ENCODE measurements around the gene HRC.
"Not testable (repeated sequence)": the region's sequence is repeated elsewhere in the genome, so short reads cannot be mapped to it uniquely, and the experiment has no call there.

The HRC gene

DNA sequence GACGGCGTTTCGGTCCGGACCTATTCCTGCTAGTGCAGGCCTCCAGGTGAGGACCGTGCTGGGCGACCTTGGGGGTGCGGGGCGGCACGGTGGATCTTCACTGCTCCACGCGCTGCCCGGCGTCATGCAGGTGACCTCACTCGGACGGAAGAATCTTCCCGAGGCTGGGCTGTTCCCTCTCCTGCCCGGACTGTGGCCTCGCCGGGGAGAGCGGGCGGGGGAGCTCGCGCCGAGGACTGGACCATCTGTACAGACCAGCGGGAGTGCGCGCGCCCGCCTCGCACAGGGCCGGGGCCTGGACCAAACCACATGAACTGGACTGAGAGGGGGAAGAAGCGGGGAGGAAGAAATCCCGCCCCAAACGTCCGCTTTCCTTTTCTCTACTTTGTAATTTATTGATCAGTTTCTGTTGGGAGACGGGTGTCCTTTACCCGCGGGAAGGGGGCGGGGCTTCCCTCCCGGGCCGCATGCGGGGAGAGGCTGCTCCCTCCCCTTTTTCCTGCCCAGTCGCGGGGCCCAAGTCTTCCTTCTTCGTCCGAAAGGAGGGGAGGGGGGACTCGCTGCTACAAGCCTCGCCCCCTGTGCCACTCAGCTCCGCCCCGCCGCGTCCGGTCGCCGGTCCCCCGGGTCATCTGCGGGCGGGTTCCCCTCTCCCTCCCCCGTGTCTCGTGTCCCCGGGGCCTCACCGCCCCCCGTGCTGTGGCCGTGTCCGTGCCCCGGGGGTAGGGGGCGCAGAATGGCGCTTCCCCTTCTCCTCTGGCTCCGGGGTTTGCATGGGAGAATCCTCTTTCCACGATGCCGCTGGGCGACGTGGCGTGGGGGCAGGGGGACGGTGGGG lies 4.9 kb downstream of the HRC start:
- peaks cover 28% of the 10 kb centered on the region for H3K4me1 Mint-ChIP-seq (ENCODE audit: low read depth)
- H3K4me3 Mint-ChIP-seq, result peak overlapping the region; percentile 77
- peaks cover 69% of the 10 kb centered on the region for H3K27me3 Mint-ChIP-seq
- no peak overlapping the region for H3K27ac Mint-ChIP-seq
- H3K9me3 Mint-ChIP-seq, result no peaks in the 10 kb centered on the region
- H3K36me3 Mint-ChIP-seq (ENCODE audit: low read depth), result no peaks in the 10 kb centered on the region

DNA sequence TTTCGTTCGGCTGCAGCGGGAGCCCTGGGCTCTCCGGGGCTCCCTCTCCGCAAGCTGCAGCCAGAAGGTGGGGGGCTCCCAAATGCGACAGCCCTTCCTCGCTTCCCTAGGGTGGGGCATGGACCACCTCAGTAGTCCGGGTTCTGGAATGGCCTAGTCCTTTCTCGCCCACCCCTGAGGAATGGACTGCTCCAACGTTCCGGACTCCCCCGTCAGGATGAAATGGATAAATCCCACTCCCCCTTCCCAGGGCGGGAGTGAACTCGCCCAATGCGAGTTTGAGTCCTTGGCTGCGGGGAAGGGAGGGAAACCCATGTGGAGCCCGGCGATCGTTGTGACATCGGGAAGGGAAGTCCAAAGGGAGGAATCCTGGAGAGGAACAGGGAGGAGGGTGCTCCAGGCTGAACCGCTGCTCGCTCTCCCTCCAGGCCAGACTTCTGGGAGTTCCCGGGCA lies 5.5 kb downstream of the HRC start:
- Mint-ChIP-seq H3K27ac (no peak overlapping the region), H3K4me3 (peak overlapping the region; percentile 77), H3K27me3 (peaks cover 68% of the 10 kb centered on the region), H3K9me3 (no peaks in the 10 kb centered on the region), H3K36me3 (ENCODE audit: low read depth) (no peaks in the 10 kb centered on the region), H3K4me1 (ENCODE audit: low read depth) (peaks cover 30% of the 10 kb centered on the region)

DNA sequence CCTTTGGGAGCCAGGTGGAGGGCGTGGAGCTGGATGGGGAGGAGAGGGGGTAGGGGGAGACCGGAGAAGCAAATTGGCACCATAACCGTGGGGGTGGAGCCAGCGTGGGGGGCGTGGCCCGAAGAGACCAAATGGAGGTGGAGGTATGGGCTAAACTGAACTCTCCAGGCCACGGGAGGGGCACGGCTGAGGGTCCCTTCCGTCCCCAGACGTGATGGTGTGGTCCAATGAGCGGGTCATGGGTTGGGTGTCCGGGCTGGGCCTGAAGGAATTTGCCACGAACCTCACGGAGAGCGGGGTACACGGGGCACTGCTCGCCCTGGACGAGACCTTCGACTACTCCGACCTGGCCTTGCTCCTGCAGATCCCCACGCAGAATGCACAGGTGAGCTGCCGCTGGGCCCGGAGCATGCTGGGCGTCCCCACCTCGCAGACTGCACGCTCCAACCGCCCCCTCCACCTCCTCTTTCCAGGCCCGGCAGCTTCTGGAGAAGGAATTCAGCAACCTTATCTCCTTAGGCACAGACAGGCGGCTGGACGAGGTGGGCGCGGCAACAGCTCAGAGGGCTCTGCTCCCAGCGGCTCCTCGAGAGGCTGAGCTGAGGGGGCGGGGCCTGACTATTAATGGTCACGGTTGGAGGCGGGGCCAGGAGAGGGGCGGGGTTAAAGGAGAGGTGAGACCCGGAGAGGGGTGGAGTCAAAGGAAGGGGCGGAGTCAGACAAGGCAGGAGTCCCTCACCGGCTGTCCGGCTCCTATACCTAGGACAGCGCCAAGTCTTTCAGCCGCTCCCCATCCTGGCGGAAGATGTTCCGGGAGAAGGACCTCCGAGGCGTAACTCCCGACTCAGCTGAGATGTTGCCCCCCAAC lies 6.2 kb downstream of the HRC start:
- H3K4me3 Mint-ChIP-seq, result peak overlapping the region; percentile 52
- no peak overlapping the region for H3K27ac Mint-ChIP-seq
- peaks cover 62% of the 10 kb centered on the region for H3K27me3 Mint-ChIP-seq
- H3K9me3 Mint-ChIP-seq, result no peaks in the 10 kb centered on the region
- peaks cover 30% of the 10 kb centered on the region for H3K4me1 Mint-ChIP-seq (ENCODE audit: low read depth)
- no peaks in the 10 kb centered on the region for H3K36me3 Mint-ChIP-seq (ENCODE audit: low read depth)

DNA sequence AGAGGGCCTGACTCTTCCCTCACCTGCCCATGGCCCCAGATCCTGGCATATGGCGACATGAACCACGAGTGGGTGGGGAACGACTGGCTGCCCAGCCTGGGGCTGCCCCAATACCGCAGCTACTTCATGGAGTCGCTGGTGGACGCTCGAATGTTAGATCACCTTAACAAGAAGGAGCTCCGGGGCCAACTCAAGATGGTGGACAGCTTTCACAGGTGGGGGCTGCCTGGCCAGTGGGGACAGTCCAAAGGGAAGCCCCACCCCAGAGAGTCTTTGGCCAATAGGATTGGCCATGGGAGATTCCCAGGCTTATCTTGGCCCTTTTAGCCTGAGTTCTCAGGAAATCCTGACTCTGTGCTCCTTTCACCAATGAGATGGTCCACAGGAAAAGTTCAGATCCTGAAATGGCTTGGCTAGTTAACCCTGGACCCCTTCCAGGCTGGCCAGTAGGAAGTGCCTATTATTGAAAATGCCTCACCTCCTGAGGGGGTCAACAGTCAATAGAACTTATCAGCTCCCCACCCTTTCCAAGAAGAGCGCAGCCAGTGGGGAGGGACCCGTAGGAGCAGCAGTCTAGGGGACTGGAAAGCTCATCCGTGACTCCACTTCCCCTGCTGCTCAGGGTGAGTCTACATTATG lies 7.0 kb downstream of the HRC start:
- Mint-ChIP-seq H3K36me3 (ENCODE audit: low read depth) (no peaks in the 10 kb centered on the region), H3K9me3 (no peaks in the 10 kb centered on the region), H3K4me1 (ENCODE audit: low read depth) (peaks cover 30% of the 10 kb centered on the region), H3K27me3 (peaks cover 54% of the 10 kb centered on the region), H3K27ac (no peak overlapping the region), H3K4me3 (no peak overlapping the region)

DNA sequence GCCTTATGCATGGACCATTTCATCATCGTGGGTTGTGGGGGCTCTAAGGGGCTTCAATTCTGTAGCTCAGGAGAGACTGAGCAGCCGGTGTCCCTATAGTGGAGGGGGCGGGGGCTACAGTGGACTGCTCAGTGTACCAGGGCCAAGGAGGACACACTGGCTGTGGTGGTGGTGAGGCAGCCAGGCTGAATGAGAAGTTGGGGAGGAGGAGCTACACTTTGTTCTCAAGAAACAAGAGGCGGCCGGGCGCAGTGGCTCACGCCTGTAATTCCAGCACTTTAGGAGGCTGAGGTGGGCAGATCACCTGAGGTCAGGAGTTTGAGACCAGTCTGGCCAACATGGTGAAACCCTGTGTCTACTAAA lies 8.8 kb downstream of the HRC start:
- H3K4me3 Mint-ChIP-seq, result peak overlapping the region; percentile 63
- peaks cover 32% of the 10 kb centered on the region for H3K4me1 Mint-ChIP-seq (ENCODE audit: low read depth)
- not testable (repeated sequence) for H3K36me3 Mint-ChIP-seq (ENCODE audit: low read depth); H3K27ac Mint-ChIP-seq; H3K9me3 Mint-ChIP-seq
- H3K27me3 Mint-ChIP-seq, result peaks cover 56% of the 10 kb centered on the region

DNA sequence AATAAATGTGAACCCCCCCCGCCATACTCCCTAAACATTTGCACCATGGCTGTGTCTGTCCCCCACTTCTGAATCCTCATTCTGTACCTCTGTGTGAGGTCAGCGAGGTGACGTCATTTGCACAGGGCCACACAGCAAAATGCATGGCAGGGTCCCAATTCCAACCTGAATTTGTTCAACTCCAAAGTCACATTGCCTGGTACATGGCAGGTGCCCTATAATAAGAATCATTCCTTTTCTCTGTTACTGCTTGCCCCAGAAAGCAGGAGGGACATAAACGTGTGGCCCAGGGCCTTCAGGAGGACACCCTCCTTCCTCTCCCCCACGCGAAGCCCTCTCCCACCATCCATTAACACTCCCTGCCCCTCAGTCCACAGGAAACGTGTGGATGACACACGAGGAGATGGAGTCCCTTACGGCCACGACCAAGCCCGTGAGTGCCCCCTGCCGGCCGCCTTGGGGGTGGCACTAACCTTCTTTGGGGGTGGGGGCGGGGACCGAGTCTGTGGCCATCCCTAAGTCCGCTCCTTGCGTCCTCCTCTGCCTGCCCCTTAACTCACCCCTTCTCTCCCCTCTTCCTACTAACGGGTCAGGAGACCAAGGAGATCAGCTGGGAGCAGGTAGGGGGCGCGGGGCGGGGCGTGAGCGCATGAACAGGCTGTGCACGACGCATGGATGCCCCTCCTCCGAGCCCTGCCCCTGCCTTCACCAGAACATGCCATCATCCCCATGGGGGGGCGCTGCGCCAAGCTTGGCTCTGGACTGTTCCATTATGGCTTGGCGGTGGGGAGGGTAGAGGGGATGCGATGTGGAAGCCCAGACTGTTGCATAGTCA lies 9.4 kb downstream of the HRC start:
- Mint-ChIP-seq H3K9me3 (no peaks in the 10 kb centered on the region), H3K27ac (peak overlapping the region; percentile 89), H3K4me3 (peak overlapping the region; percentile 63), H3K36me3 (ENCODE audit: low read depth) (no peaks in the 10 kb centered on the region), H3K4me1 (ENCODE audit: low read depth) (peaks cover 30% of the 10 kb centered on the region), H3K27me3 (peaks cover 55% of the 10 kb centered on the region)

DNA sequence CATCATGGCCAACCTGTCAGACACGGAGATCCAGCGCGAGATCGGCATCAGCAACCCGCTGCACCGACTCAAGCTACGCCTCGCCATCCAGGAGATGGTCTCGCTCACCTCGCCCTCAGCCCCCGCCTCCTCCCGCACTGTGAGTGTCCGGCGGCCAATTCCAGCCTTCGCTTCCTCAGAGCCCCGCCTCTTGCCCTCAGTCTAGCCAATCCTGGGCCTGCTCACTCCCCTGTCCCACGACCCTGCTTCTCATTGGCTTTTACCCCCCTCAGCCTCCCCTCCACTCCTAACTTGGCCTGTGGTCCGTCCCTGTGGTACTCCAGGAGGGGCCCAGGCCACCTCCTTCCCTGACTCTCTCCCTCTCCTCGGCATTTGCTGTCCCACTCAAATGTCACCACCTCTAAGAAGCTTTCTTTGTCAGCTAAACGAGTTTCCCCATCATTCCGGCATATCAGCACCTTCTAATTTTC lies 12.3 kb downstream of the HRC start:
- H3K27me3 Mint-ChIP-seq, result peaks cover 33% of the 10 kb centered on the region
- peaks cover 14% of the 10 kb centered on the region for H3K4me1 Mint-ChIP-seq (ENCODE audit: low read depth)
- peak overlapping the region; percentile 74 for H3K4me3 Mint-ChIP-seq
- H3K36me3 Mint-ChIP-seq (ENCODE audit: low read depth), result no peaks in the 10 kb centered on the region
- H3K27ac Mint-ChIP-seq, result no peak overlapping the region
- H3K9me3 Mint-ChIP-seq, result no peaks in the 10 kb centered on the region

DNA sequence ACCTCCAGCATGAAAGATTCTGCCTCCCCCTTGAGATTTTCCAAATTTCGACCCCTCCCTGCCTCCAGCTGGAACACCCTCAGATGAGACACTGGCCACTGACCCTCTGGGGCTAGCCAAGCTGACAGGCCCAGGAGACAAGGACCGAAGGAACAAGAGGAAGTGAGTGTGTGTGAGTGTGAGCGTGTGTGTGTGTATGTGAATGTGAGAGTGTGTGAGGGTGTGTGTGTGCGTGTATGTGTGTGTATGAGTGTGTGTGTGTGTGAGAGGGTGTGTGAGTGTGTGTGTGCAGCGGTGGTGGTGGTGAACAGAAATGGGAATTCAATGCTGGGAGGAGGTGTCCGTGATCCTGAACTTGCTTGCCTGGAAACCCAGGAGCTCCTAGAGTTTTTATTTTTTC lies 13.8 kb downstream of the HRC start:
- peaks cover 14% of the 10 kb centered on the region for H3K4me1 Mint-ChIP-seq (ENCODE audit: low read depth)
- peaks cover 29% of the 10 kb centered on the region for H3K27me3 Mint-ChIP-seq
- no peaks in the 10 kb centered on the region for H3K9me3 Mint-ChIP-seq
- no peak overlapping the region for H3K27ac Mint-ChIP-seq
- no peaks in the 10 kb centered on the region for H3K36me3 Mint-ChIP-seq (ENCODE audit: low read depth)
- no peak overlapping the region for H3K4me3 Mint-ChIP-seq

DNA sequence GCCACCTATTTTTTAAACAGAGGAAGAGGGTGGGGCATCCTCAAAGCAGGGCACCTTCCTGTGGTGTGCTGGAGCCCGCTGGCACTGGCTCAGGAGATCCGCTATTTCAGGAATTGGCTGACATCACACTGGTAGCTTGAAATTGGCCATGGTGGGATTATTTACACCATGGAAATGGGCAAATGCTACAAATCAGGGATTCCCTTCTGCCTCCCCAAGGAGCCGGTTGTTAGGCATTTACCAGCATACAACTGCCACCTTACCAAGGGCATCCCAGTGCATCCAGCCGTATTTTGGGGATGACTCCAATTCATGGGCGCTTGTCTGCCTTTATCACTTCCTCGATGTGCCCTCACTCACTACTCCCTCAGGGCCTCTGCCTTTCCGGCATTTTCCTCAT lies 14.2 kb downstream of the HRC start:
- H3K27ac Mint-ChIP-seq, result no peak overlapping the region
- H3K27me3 Mint-ChIP-seq, result peaks cover 27% of the 10 kb centered on the region
- peaks cover 14% of the 10 kb centered on the region for H3K4me1 Mint-ChIP-seq (ENCODE audit: low read depth)
- H3K9me3 Mint-ChIP-seq, result no peaks in the 10 kb centered on the region
- no peak overlapping the region for H3K4me3 Mint-ChIP-seq
- H3K36me3 Mint-ChIP-seq (ENCODE audit: low read depth), result no peaks in the 10 kb centered on the region

DNA sequence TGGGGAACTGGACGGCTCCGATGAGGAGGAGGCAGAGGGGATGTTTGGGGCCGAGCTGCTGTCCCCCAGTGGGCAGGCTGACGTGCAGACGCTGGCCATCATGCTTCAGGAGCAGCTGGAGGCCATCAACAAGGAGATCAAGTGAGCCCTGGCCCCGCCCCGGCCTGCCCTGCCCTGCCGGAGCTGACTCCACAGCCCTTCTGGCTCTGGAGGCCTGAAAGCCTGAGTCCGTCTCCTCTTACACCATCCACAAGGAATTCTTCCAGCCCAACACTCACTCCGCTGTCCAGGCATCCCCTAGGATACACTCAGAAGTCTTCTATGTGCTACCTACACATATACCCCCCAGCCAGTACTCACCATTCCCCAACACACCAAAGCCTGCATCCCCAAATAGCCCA lies 18.4 kb downstream of the HRC start:
- no peaks in the 10 kb centered on the region for H3K36me3 Mint-ChIP-seq (ENCODE audit: low read depth)
- no peaks in the 10 kb centered on the region for H3K9me3 Mint-ChIP-seq
- H3K27me3 Mint-ChIP-seq, result peaks cover 21% of the 10 kb centered on the region
- no peak overlapping the region for H3K27ac Mint-ChIP-seq
- peaks cover 13% of the 10 kb centered on the region for H3K4me1 Mint-ChIP-seq (ENCODE audit: low read depth)
- no peak overlapping the region for H3K4me3 Mint-ChIP-seq

DNA sequence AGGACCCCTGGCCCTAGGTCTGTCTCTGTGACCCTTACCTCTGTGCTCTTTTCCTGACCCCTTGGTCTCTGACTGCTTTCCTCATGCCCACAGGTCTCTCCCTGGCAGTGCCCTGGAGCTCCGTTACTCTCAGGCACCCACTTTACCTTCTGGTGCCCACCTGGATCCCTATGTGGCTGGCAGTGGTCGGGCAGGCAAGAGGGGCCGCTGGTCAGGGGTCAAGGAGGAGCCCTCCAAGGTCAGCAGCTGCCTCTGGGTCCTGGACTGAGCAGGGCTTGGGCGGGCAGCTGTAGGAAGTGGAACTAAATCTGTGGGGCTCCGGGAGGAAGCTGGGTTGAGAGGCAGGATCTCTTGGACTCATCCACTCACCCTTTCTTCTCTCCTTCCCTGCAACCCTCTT lies 19.5 kb downstream of the HRC start:
- H3K9me3 Mint-ChIP-seq, result no peaks in the 10 kb centered on the region
- H3K4me1 Mint-ChIP-seq (ENCODE audit: low read depth), result peaks cover 13% of the 10 kb centered on the region
- peaks cover 17% of the 10 kb centered on the region for H3K27me3 Mint-ChIP-seq
- no peak overlapping the region for H3K4me3 Mint-ChIP-seq
- no peak overlapping the region for H3K27ac Mint-ChIP-seq
- no peaks in the 10 kb centered on the region for H3K36me3 Mint-ChIP-seq (ENCODE audit: low read depth)

DNA sequence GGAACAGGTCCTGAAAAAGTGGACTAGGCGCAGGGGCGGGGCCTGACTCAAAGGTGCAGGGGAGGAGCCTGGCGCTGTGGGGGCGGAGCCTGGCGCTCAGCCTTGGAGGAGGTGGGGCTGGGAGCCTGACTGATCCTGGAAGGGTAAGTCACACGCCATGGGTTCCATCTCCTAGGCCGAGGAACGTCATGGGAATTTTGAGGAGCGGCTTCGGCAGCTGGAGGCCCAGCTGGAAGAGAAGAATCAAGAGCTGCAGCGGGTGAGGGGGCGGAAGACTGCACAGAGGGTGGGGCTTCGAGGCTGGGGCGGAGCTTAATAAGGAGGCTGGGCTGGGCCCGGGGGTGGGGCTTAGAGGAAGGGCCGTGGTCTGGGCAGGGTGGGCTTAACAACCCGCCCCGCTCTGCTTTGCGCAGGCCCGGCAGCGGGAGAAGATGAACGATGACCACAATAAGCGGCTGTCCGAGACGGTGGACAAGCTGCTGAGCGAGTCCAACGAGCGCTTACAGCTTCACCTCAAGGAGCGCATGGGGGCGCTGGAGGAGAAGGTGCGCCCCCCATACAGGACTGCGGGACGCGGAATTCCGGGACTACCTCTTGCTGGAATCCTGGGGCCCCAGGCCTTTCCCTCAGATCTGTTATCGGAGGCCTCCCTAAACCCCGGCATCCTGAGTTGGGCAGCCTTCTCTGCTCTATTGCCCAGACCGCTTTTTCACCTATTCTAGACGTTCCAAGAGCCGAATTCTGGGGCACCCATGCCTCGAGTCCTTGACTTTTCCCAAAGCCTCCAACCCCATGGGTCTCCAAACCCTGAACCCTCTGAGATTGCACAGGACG lies 21.4 kb downstream of the HRC start:
- peak overlapping the region; percentile 65 for H3K4me3 Mint-ChIP-seq

DNA sequence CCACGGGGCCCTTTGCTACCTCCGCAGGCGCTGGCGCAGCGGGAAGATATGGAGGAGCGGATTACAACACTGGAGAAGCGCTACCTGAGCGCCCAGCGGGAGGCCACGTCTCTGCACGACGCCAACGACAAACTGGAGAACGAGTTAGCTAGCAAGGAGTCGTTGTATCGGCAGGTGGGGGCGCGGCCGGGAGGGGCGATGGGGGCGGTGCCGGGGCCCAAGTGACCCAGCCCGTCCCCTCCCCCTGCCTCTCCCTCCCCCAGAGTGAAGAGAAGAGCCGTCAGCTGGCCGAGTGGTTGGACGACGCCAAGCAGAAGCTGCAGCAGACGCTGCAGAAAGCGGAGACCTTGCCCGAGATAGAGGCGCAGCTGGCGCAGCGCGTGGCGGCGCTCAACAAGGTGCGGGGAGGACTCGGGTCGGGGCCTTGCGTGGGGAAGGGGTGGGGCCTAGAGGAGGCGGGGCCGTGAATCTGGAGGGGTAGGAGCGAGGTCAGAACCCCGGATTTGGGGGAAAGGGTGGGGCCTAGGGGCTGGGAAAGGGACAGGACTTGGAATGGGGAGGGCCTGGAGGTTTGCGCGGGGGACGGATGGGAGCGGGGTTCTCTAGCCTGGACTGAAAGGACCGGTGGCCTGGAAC lies 22.1 kb downstream of the HRC start:
- no peak overlapping the region for H3K27ac Mint-ChIP-seq
- peak overlapping the region; percentile 65 for H3K4me3 Mint-ChIP-seq
- H3K4me1 Mint-ChIP-seq (ENCODE audit: low read depth), result peaks cover 23% of the 10 kb centered on the region
- H3K27me3 Mint-ChIP-seq, result peaks cover 17% of the 10 kb centered on the region
- H3K9me3 Mint-ChIP-seq, result no peaks in the 10 kb centered on the region
- H3K36me3 Mint-ChIP-seq (ENCODE audit: low read depth), result no peaks in the 10 kb centered on the region

More for the DNA sequence above, 21.4 kb downstream of the HRC start:
- no peak overlapping the region for H3K27ac Mint-ChIP-seq
- peaks cover 15% of the 10 kb centered on the region for H3K4me1 Mint-ChIP-seq (ENCODE audit: low read depth)
- peaks cover 17% of the 10 kb centered on the region for H3K27me3 Mint-ChIP-seq
- H3K36me3 Mint-ChIP-seq (ENCODE audit: low read depth), result no peaks in the 10 kb centered on the region
- H3K9me3 Mint-ChIP-seq, result no peaks in the 10 kb centered on the region
